DND-41 (cell line): ENCODE measurements around the gene KCNH2.

Experiments
- CTCF ChIP-seq: IDR thresholded peaks from 2 replicates; pipeline ENCODE4 v1.5.1; 2012; ENCODE audit warnings: borderline replicate concordance, low read length, moderate library complexity, mild to moderate bottlenecking; ENCODE audit not compliant: poor library complexity, severe bottlenecking; ENCODE audit errors: extremely low read depth
- EZH2 ChIP-seq: IDR thresholded peaks from 3 replicates; pipeline ENCODE4 v1.6.1; 2012; ENCODE audit warnings: borderline replicate concordance, low read depth, mild to moderate bottlenecking, moderate library complexity, low read length, inconsistent platforms; ENCODE audit not compliant: severe bottlenecking

GRCh38 chr7:150951521-150951920 lies 26.6 kb downstream of the KCNH2 start:
- TF ChIP-seq CTCF = no peak
- TF ChIP-seq EZH2 = no peak
